Right atrium auricular region (tissue), 2 donors: ENCODE data around the gene PIM1. TPM values are rescaled to one million over a fixed set of nuclear protein-coding genes. Genes with fewer than 3 reads are reported as not detected.
"Not testable (repeated sequence)": the region's sequence is repeated elsewhere in the genome, so short reads cannot be mapped to it uniquely, and the experiment has no call there.

Source experiments
- DNase-seq: peaks from one replicate; pipeline ENCODE4 v3.0.0-alpha.2; 2019; ENCODE audit warnings: low spot score
- H3K27ac ChIP-seq, 2 donors: fragments of 200-600 bp; sonication (generic); 1 replicate in 1 of 2; 2 replicates in 1 of 2; pipeline ENCODE4 v1.5.1; 2016 to 2019
- H3K27me3 ChIP-seq, 2 donors: fragments of 200-600 bp; sonication (generic); one replicate each; pipeline versions ENCODE4 v1.5.1 to v1.6.0; 2017 to 2019
- H3K36me3 ChIP-seq: fragments of 200-600 bp; sonication (generic); one replicate; pipeline ENCODE4 v1.5.1; 2016
- H3K4me1 ChIP-seq, 2 donors: fragments of 200-600 bp; sonication (generic); one replicate each; pipeline versions ENCODE4 v1.5.1 to v1.6.0; 2017 to 2019
- H3K4me3 ChIP-seq, 2 donors: fragments of 200-600 bp; sonication (generic); 1 replicate in 1 of 2; 2 replicates in 1 of 2; pipeline ENCODE4 v1.5.1; 2017 to 2019; ENCODE audit warnings: mild to moderate bottlenecking in 1 of 2, moderate library complexity in 1 of 2
- H3K9me3 ChIP-seq, 2 donors: fragments of 200-600 bp; sonication (generic); one replicate each; pipeline ENCODE4 v1.5.1; 2019
- CTCF ChIP-seq, 2 donors: fragments of 200-600 bp; sonication (generic); IDR thresholded peaks; one replicate each; pipeline ENCODE4 v1.5.1; 2019; ENCODE audit warnings: antibody characterized with exemption in 2 of 2
- total RNA-seq, 2 donors: library from RNA; depleted of rRNA; stranded (reverse); fragments of >200 nt; gene quantifications; one replicate each; pipeline ENCODE4 v1.1.0, GENCODE V29; 2016

PIM1 gene
- total RNA-seq, 2 donors from 2014 or later, result 28.0 to 46.2 TPM

GRCh38 chr6:37175332-37176267 is 5.6 kb downstream of the PIM1 start:
- Histone ChIP-seq H3K27ac (no peak overlapping the region), H3K27me3 (no peaks in the 10 kb centered on the region), H3K9me3 (no peaks in the 10 kb centered on the region), H3K4me3 (no peak overlapping the region), H3K36me3 (peaks cover 48% of the 10 kb centered on the region), H3K4me1 (peaks cover 0 to 41% of the 10 kb centered on the region in 2 donors)
- no peak for DNase-seq
- no peak for TF ChIP-seq CTCF (IDR thresholded peaks at IDR 0.05)

DNA sequence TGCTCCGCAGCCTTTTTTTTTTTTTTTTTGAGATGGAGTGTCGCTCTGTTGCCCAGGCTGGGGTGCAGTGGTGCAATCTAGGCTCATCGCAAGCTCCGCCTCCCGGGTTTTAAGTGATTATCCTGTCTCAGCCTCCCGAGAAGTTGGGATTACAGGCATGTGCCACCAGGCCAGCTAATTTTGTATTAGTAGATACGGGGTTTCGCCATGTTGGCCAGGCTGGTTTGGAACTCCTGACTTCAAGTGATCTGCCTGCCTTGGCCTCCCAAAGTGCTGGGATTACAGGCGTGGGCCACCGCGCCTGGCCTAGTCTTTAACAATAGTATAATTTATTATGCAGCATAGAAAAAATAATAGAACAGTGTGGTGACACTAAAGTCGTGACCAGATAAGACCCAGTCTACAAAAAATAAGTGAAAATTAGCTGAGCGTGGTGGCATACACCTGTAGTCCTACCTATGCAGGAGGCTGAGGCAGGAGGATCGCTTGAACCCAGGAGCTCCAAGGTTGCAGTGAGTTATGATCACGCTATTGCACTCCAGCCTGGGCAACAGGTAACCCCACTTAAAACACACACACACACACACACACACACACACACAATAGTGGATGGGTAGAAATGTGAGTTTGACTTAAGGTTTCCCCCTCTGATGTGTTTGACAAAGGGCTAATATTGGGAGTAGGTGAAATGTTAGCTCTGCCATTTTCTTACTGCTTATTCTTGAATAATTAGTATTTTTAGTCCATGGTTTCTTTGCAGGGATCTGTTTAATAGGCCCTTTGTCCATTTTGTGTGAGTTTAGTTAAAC is 6.5 kb downstream of the PIM1 start:
- Histone ChIP-seq H3K27ac (no peak overlapping the region), H3K27me3 (no peaks in the 10 kb centered on the region), H3K9me3 (no peaks in the 10 kb centered on the region), H3K4me1 (peaks cover 0 to 32% of the 10 kb centered on the region in 2 donors), H3K4me3 (no peak overlapping the region), H3K36me3 (peaks cover 39% of the 10 kb centered on the region)
- no peak for TF ChIP-seq CTCF (IDR thresholded peaks at IDR 0.05)
- DNase-seq, result no peak

DNA sequence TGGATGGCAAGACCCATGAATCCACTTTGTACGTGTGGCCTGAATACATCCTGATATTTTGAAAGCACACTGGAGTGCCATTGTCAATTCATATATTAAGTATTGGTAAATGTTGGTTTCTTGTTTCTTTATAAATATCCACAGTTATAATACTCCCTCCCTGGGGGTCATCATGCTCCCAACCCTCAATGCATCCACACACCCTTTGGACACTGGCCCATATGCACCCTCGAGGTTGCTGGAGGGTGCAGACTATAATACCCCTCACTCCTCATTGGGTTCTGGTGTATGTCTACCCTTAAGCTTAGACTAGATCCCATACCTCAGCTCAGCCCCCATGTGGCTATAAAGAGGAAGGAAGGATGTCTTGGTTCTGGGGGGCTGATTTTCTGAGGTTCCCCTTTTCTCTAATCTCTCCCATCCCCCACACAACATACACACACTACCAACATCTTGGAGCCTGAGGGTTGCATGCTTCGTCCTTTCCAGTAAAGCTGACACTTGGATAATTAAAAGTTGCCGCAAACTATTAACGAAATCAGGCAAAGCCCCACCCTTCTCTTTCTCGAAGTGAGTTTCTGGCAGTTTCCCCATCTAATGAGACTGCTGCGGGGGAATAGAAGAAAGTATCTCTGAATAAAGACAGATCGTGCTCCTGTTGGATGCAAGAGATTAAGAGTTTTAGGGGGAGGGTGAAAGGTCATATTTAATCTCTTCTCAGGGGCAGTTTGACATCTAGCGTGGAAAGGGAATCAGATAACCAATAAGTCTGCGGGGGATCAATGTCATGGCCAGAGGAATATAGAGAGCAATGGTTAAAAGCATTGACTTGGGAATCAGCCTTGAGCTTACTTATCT is 7.4 kb downstream of the PIM1 start:
- peaks cover 35% of the 10 kb centered on the region for H3K36me3 ChIP-seq
- no peaks in the 10 kb centered on the region for H3K27me3 ChIP-seq
- no peaks in the 10 kb centered on the region for H3K9me3 ChIP-seq
- no peak for DNase-seq
- peaks cover 0 to 26% of the 10 kb centered on the region in 2 donors for H3K4me1 ChIP-seq
- TF ChIP-seq CTCF (IDR thresholded peaks at IDR 0.05), result no peak
- no peak overlapping the region for H3K4me3 ChIP-seq
- H3K27ac ChIP-seq, result no peak overlapping the region

DNA sequence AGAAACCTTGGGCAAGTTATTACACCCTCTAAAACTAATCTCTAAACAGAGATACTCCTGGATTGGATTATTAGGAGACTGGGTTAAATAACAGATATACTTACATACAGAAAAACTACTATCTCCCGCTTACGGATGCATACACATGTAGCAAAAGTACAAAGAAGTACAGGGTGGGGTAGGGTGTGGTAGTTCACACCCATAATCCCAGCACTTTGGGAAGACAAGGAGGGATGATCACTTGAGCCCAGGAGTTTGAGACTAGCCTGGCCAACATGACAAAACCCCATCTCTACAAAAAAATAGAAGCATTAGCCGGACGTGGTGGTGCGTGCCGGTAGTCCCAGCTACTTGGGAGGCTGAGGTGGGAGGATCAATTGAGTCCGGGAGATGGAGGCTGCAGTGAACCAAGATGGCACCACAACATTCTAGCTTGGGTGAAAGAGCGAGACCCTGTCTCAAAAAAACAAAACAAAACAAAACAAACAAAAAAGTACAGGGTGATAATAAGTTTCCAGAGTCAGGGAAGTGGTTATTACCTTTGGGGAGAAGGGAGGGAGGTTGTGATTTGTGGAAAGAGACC is 8.1 kb downstream of the PIM1 start:
- H3K9me3 ChIP-seq, result no peaks in the 10 kb centered on the region
- no peaks in the 10 kb centered on the region for H3K27me3 ChIP-seq
- no peak overlapping the region for H3K27ac ChIP-seq
- peaks cover 0 to 19% of the 10 kb centered on the region in 2 donors for H3K4me1 ChIP-seq
- no peak overlapping the region for H3K4me3 ChIP-seq
- H3K36me3 ChIP-seq, result peaks cover 28% of the 10 kb centered on the region
- DNase-seq, result no peak
- no peak for TF ChIP-seq CTCF (IDR thresholded peaks at IDR 0.05)

DNA sequence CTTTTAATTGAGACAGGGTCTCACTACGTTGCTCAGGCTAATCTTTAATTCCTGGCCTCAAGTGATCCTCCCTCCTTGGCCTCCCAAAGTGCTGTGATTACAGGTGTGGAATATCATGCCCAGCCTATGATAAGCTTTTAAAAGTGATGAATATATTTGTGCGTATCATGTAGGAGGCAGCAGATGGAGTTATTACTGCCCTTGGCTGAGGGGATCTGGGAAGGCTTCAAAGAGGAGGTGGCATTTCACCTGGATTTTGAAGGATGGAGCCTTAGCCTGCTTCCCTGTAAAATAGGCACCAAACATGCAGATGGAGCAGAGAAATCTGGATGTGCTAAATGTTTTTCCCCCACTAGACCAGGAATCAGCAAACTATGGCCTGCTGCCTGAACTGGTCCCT is 10.1 kb downstream of the PIM1 start:
- TF ChIP-seq CTCF (IDR thresholded peaks at IDR 0.05), result no peak
- DNase-seq, result no peak
- Histone ChIP-seq H3K9me3 (no peaks in the 10 kb centered on the region), H3K27ac (no peak overlapping the region), H3K36me3 (peaks cover 7% of the 10 kb centered on the region), H3K27me3 (no peaks in the 10 kb centered on the region), H3K4me3 (no peak overlapping the region), H3K4me1 (no peaks in the 10 kb centered on the region)

DNA sequence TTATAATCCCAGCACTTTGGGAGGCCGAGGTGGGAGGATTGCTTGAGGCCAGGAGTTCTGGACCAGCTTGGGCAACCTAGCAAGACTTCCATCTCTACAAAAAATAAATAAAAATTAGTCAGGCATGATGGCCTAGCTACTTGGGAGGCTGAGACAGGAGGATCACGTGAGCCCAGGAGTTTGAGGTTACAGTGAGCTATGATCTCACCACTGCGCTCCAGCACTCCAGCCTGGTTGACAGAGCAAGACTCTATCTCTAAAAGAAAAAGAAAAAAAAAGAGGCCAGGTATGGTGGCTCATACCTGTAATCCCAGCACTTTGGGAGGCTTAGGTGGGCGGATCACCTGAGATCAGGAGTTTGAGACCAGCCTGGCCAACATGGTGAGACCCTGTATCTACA is 10.7 kb downstream of the PIM1 start:
- H3K36me3 ChIP-seq, H3K4me3 ChIP-seq, H3K27me3 ChIP-seq, H3K4me1 ChIP-seq, H3K27ac ChIP-seq, H3K9me3 ChIP-seq, DNase-seq: not testable (repeated sequence)
